ENCODE results near the gene GABRB1. TPM values are rescaled to one million over a fixed set of nuclear protein-coding genes. Genes with fewer than 3 reads are reported as not detected.

The GABRB1 gene
- total RNA-seq, 1 donor = not detected

- no peaks in the 10 kb centered on the region for H3K9me3 ChIP-seq (ENCODE audit: low read depth, low read length)
- H3K27me3 ChIP-seq (ENCODE audit: insufficient read depth, low read length) = no peaks in the 10 kb centered on the region
- no peaks in the 10 kb centered on the region for H3K4me1 ChIP-seq (ENCODE audit: insufficient read depth, low read length)
- no peak overlapping the region for H3K4me3 ChIP-seq (ENCODE audit: low read length)
These were observed 164.3 kb downstream of the GABRB1 start for GRCh38 chr4:47195706-47196105.

GRCh38 chr4:47198791-47199190 is 167.4 kb downstream of the GABRB1 start:
- Histone ChIP-seq H3K4me1 (ENCODE audit: insufficient read depth, low read length) (no peaks in the 10 kb centered on the region), H3K4me3 (ENCODE audit: low read length) (no peak overlapping the region), H3K9me3 (ENCODE audit: low read depth, low read length) (no peaks in the 10 kb centered on the region), H3K27me3 (ENCODE audit: insufficient read depth, low read length) (no peaks in the 10 kb centered on the region)

GRCh38 chr4:47203593-47203992 is 172.2 kb downstream of the GABRB1 start:
- no peaks in the 10 kb centered on the region for H3K27me3 ChIP-seq (ENCODE audit: insufficient read depth, low read length)

GRCh38 chr4:47207555-47207954 is 176.2 kb downstream of the GABRB1 start:
- H3K4me1 ChIP-seq (ENCODE audit: insufficient read depth, low read length) = no peaks in the 10 kb centered on the region
- H3K9me3 ChIP-seq (ENCODE audit: low read depth, low read length) = no peaks in the 10 kb centered on the region
- H3K27me3 ChIP-seq (ENCODE audit: insufficient read depth, low read length) = peaks cover 4% of the 10 kb centered on the region
- H3K4me3 ChIP-seq (ENCODE audit: low read length) = no peak overlapping the region

More at GRCh38 chr4:47203593-47203992, 172.2 kb downstream of the GABRB1 start:
- Histone ChIP-seq H3K9me3 (ENCODE audit: low read depth, low read length) (no peaks in the 10 kb centered on the region), H3K4me1 (ENCODE audit: insufficient read depth, low read length) (no peaks in the 10 kb centered on the region), H3K4me3 (ENCODE audit: low read length) (no peak overlapping the region)

GRCh38 chr4:47209833-47210232 is 178.5 kb downstream of the GABRB1 start:
- Histone ChIP-seq H3K27me3 (ENCODE audit: insufficient read depth, low read length) (peaks cover 4% of the 10 kb centered on the region), H3K4me3 (ENCODE audit: low read length) (no peak overlapping the region), H3K4me1 (ENCODE audit: insufficient read depth, low read length) (no peaks in the 10 kb centered on the region), H3K9me3 (ENCODE audit: low read depth, low read length) (no peaks in the 10 kb centered on the region)

- Histone ChIP-seq H3K9me3 (ENCODE audit: low read depth, low read length) (no peaks in the 10 kb centered on the region), H3K4me3 (ENCODE audit: low read length) (no peak overlapping the region), H3K4me1 (ENCODE audit: insufficient read depth, low read length) (no peaks in the 10 kb centered on the region), H3K27me3 (ENCODE audit: insufficient read depth, low read length) (peaks cover 4% of the 10 kb centered on the region)
These were observed 179.5 kb downstream of the GABRB1 start for GRCh38 chr4:47210828-47211227.

GRCh38 chr4:47213106-47213505 is 181.7 kb downstream of the GABRB1 start:
- no peaks in the 10 kb centered on the region for H3K4me1 ChIP-seq (ENCODE audit: insufficient read depth, low read length)
- H3K27me3 ChIP-seq (ENCODE audit: insufficient read depth, low read length) = peaks cover 4% of the 10 kb centered on the region
- no peaks in the 10 kb centered on the region for H3K9me3 ChIP-seq (ENCODE audit: low read depth, low read length)
- H3K4me3 ChIP-seq (ENCODE audit: low read length) = no peak overlapping the region

- Histone ChIP-seq H3K9me3 (ENCODE audit: low read depth, low read length) (no peaks in the 10 kb centered on the region), H3K4me1 (ENCODE audit: insufficient read depth, low read length) (no peaks in the 10 kb centered on the region), H3K4me3 (ENCODE audit: low read length) (no peak overlapping the region), H3K27me3 (ENCODE audit: insufficient read depth, low read length) (peaks cover 4% of the 10 kb centered on the region)
These were observed 182.2 kb downstream of the GABRB1 start for GRCh38 chr4:47213539-47213938.

GRCh38 chr4:47213971-47214370 is 182.6 kb downstream of the GABRB1 start:
- H3K4me1 ChIP-seq (ENCODE audit: insufficient read depth, low read length) = no peaks in the 10 kb centered on the region
- no peak overlapping the region for H3K4me3 ChIP-seq (ENCODE audit: low read length)
- no peaks in the 10 kb centered on the region for H3K9me3 ChIP-seq (ENCODE audit: low read depth, low read length)
- H3K27me3 ChIP-seq (ENCODE audit: insufficient read depth, low read length) = peaks cover under 1% of the 10 kb centered on the region

- H3K27me3 ChIP-seq (ENCODE audit: insufficient read depth, low read length) = no peaks in the 10 kb centered on the region
- H3K4me1 ChIP-seq (ENCODE audit: insufficient read depth, low read length) = no peaks in the 10 kb centered on the region
- H3K9me3 ChIP-seq (ENCODE audit: low read depth, low read length) = no peaks in the 10 kb centered on the region
- H3K4me3 ChIP-seq (ENCODE audit: low read length) = no peak overlapping the region
These were observed 184.4 kb downstream of the GABRB1 start for GRCh38 chr4:47215759-47216158.

GRCh38 chr4:47217291-47217690 is 185.9 kb downstream of the GABRB1 start:
- Histone ChIP-seq H3K4me1 (ENCODE audit: insufficient read depth, low read length) (no peaks in the 10 kb centered on the region), H3K9me3 (ENCODE audit: low read depth, low read length) (no peaks in the 10 kb centered on the region), H3K27me3 (ENCODE audit: insufficient read depth, low read length) (no peaks in the 10 kb centered on the region), H3K4me3 (ENCODE audit: low read length) (no peak overlapping the region)

GRCh38 chr4:47217884-47218283 is 186.5 kb downstream of the GABRB1 start:
- no peaks in the 10 kb centered on the region for H3K27me3 ChIP-seq (ENCODE audit: insufficient read depth, low read length)
- H3K9me3 ChIP-seq (ENCODE audit: low read depth, low read length) = no peaks in the 10 kb centered on the region
- no peak overlapping the region for H3K4me3 ChIP-seq (ENCODE audit: low read length)
- H3K4me1 ChIP-seq (ENCODE audit: insufficient read depth, low read length) = no peaks in the 10 kb centered on the region

- no peak overlapping the region for H3K4me3 ChIP-seq (ENCODE audit: low read length)
- H3K27me3 ChIP-seq (ENCODE audit: insufficient read depth, low read length) = no peaks in the 10 kb centered on the region
- no peaks in the 10 kb centered on the region for H3K9me3 ChIP-seq (ENCODE audit: low read depth, low read length)
- H3K4me1 ChIP-seq (ENCODE audit: insufficient read depth, low read length) = no peaks in the 10 kb centered on the region
These were observed 187.3 kb downstream of the GABRB1 start for GRCh38 chr4:47218631-47219030.

- H3K9me3 ChIP-seq (ENCODE audit: low read depth, low read length) = no peaks in the 10 kb centered on the region
- no peak overlapping the region for H3K4me3 ChIP-seq (ENCODE audit: low read length)
- no peaks in the 10 kb centered on the region for H3K4me1 ChIP-seq (ENCODE audit: insufficient read depth, low read length)
- H3K27me3 ChIP-seq (ENCODE audit: insufficient read depth, low read length) = no peaks in the 10 kb centered on the region
These were observed 188.2 kb downstream of the GABRB1 start for GRCh38 chr4:47219586-47219985.

- Histone ChIP-seq H3K4me1 (ENCODE audit: insufficient read depth, low read length) (no peaks in the 10 kb centered on the region), H3K4me3 (ENCODE audit: low read length) (no peak overlapping the region), H3K9me3 (ENCODE audit: low read depth, low read length) (no peaks in the 10 kb centered on the region), H3K27me3 (ENCODE audit: insufficient read depth, low read length) (no peaks in the 10 kb centered on the region)
These were observed 190.4 kb downstream of the GABRB1 start for GRCh38 chr4:47221721-47222120.

- H3K9me3 ChIP-seq (ENCODE audit: low read depth, low read length) = no peaks in the 10 kb centered on the region
- no peaks in the 10 kb centered on the region for H3K4me1 ChIP-seq (ENCODE audit: insufficient read depth, low read length)
- no peaks in the 10 kb centered on the region for H3K27me3 ChIP-seq (ENCODE audit: insufficient read depth, low read length)
- H3K4me3 ChIP-seq (ENCODE audit: low read length) = no peak overlapping the region
These were observed 190.9 kb downstream of the GABRB1 start for GRCh38 chr4:47222276-47222675.

- Histone ChIP-seq H3K27me3 (ENCODE audit: insufficient read depth, low read length) (no peaks in the 10 kb centered on the region), H3K4me3 (ENCODE audit: low read length) (no peak overlapping the region), H3K9me3 (ENCODE audit: low read depth, low read length) (no peaks in the 10 kb centered on the region), H3K4me1 (ENCODE audit: insufficient read depth, low read length) (no peaks in the 10 kb centered on the region)
These were observed 193.0 kb downstream of the GABRB1 start for GRCh38 chr4:47224361-47224760.

Measured in mononuclear cell (primary cell).